Vagina (tissue), 2 donors: ENCODE results near the gene RYR1. TPM values are rescaled to one million over a fixed set of nuclear protein-coding genes. Genes with fewer than 3 reads are reported as not detected.

Experiments used
- DNase-seq, 2 donors: peaks; one replicate each; pipeline ENCODE4 v3.0.0-alpha.2; 2017; ENCODE audit errors: extremely low spot score in 2 of 2
- H3K27ac ChIP-seq: fragments of 200-600 bp; sonication (generic); one replicate; pipeline ENCODE4 v1.5.1; 2019
- H3K27me3 ChIP-seq: fragments of 200-600 bp; sonication (generic); one replicate; pipeline ENCODE4 v1.5.1; 2019
- H3K36me3 ChIP-seq, 2 donors: fragments of 200-600 bp; sonication (generic); one replicate each; pipeline ENCODE4 v1.5.1; 2017 to 2019
- H3K4me1 ChIP-seq: fragments of 200-600 bp; sonication (generic); one replicate; pipeline ENCODE4 v1.5.1; 2019
- H3K4me3 ChIP-seq, 2 donors: fragments of 200-600 bp; sonication (generic); 1 replicate in 1 of 2; 2 replicates in 1 of 2; pipeline ENCODE4 v1.5.1; 2016 to 2019
- H3K9me3 ChIP-seq: fragments of 200-600 bp; sonication (generic); one replicate; pipeline ENCODE4 v1.5.1; 2019
- CTCF ChIP-seq, 3 experiments: fragments of 450-650 bp in 2 of 3; fragments of 200-600 bp in 1 of 3; sonication (generic) in 1 of 3; IDR thresholded peaks; one replicate each; pipeline ENCODE4 v1.5.1; 2017 to 2019; ENCODE audit warnings: antibody characterized with exemption in 3 of 3, mild to moderate bottlenecking in 2 of 3, moderate library complexity in 2 of 3
- POLR2A ChIP-seq, 2 donors: fragments of 450-650 bp; IDR thresholded peaks; one replicate each; pipeline ENCODE4 v1.6.1; 2017; ENCODE audit warnings: antibody characterized with exemption in 2 of 2, mild to moderate bottlenecking in 2 of 2, moderate library complexity in 2 of 2
- POLR2AphosphoS5 ChIP-seq, 2 donors: sonication (generic); formaldehyde crosslinking; IDR thresholded peaks; one replicate each; pipeline ENCODE4 v1.9.0; 2017; ENCODE audit warnings: antibody characterized with exemption in 2 of 2, mild to moderate bottlenecking in 2 of 2, low read depth in 1 of 2; ENCODE audit not compliant: insufficient read depth in 1 of 2
- intact Hi-C: fragments of 100-400 bp; cut with DNase I; formaldehyde crosslinking; loops from one replicate; pipeline ENCODE4 v1.15.1; 2023
- total RNA-seq: library from RNA; depleted of rRNA; stranded (reverse); fragments of >200 nt; gene quantifications from one replicate; pipeline ENCODE4 v1.2.3, GENCODE V29; 2016

RYR1 gene
- total RNA-seq, 1 donor from 2014 or later = 1.5 TPM

GRCh38 chr19:38385804-38386257 is 47.7 kb upstream of the RYR1 start:
- TF ChIP-seq POLR2A (IDR thresholded peaks at IDR 0.05) = no peak
- no peak for TF ChIP-seq POLR2AphosphoS5 (IDR thresholded peaks at IDR 0.05; ENCODE audit: insufficient read depth in 1 of 2, low read depth in 1 of 2)
- no peak for TF ChIP-seq CTCF (IDR thresholded peaks at IDR 0.05)
- no peaks in the 10 kb centered on the region for H3K27me3 ChIP-seq
- intact Hi-C loops = no loop called here
- H3K27ac ChIP-seq = no peak overlapping the region
- DNase-seq = no peak
- peaks cover 0 to 36% of the 10 kb centered on the region in 2 donors for H3K36me3 ChIP-seq
- no peaks in the 10 kb centered on the region for H3K9me3 ChIP-seq
- H3K4me1 ChIP-seq = peaks cover 39% of the 10 kb centered on the region
- no peak overlapping the region for H3K4me3 ChIP-seq

GRCh38 chr19:38386300-38386970 is 47.1 kb upstream of the RYR1 start:
- TF ChIP-seq POLR2AphosphoS5 (IDR thresholded peaks at IDR 0.05; ENCODE audit: insufficient read depth in 1 of 2, low read depth in 1 of 2) = no peak
- no peak for TF ChIP-seq POLR2A (IDR thresholded peaks at IDR 0.05)
- TF ChIP-seq CTCF (IDR thresholded peaks at IDR 0.05) = no peak
- peak overlapping the region in 1 of 2 donors; percentile 56 for H3K4me3 ChIP-seq
- intact Hi-C loops = no loop called here
- H3K27ac ChIP-seq = no peak overlapping the region
- H3K27me3 ChIP-seq = no peaks in the 10 kb centered on the region
- peaks cover 39% of the 10 kb centered on the region for H3K4me1 ChIP-seq
- no peak for DNase-seq
- H3K36me3 ChIP-seq = peaks cover 0 to 30% of the 10 kb centered on the region in 2 donors
- H3K9me3 ChIP-seq = no peaks in the 10 kb centered on the region

- no peak for TF ChIP-seq CTCF (IDR thresholded peaks at IDR 0.05)
- TF ChIP-seq POLR2A (IDR thresholded peaks at IDR 0.05) = no peak
- no peak for TF ChIP-seq POLR2AphosphoS5 (IDR thresholded peaks at IDR 0.05; ENCODE audit: insufficient read depth in 1 of 2, low read depth in 1 of 2)
- Histone ChIP-seq H3K9me3 (no peaks in the 10 kb centered on the region), H3K4me3 (peak overlapping the region; percentile 40 to 56), H3K36me3 (peaks cover 0 to 24% of the 10 kb centered on the region in 2 donors), H3K27ac (no peak overlapping the region), H3K4me1 (peaks cover 39% of the 10 kb centered on the region), H3K27me3 (no peaks in the 10 kb centered on the region)
- intact Hi-C loops = no loop called here
- no peak for DNase-seq
These were observed 46.4 kb upstream of the RYR1 start for GRCh38 chr19:38386971-38387549.

GRCh38 chr19:38387550-38388348 is 45.7 kb upstream of the RYR1 start, which contains the start of gene GGN:
TSS of gene GGN (minus strand) at chr19:38388034. CDS start at chr19:38387261, 773 bp downstream.
- TF ChIP-seq CTCF (IDR thresholded peaks at IDR 0.05) (no peak), POLR2AphosphoS5 (IDR thresholded peaks at IDR 0.05; ENCODE audit: insufficient read depth in 1 of 2, low read depth in 1 of 2) (peak in 1 of 2 donors; percentile 68)
- Histone ChIP-seq H3K27me3 (no peaks in the 10 kb centered on the region), H3K27ac (peak within 1 kb of the TSS; percentile 73), H3K4me3 (peak within 1 kb of the TSS; percentile 40 to 56), H3K9me3 (no peaks in the 10 kb centered on the region), H3K4me1 (peaks cover 39% of the 10 kb centered on the region), H3K36me3 (peaks cover 0 to 17% of the 10 kb centered on the region in 2 donors)
- intact Hi-C loops = no loop called here
- peak in 1 of 2 donors; percentile 90 for DNase-seq
